Measurements from ENCODE around the gene LDLRAD3. TPM values are rescaled to one million over a fixed set of nuclear protein-coding genes. Genes with fewer than 3 reads are reported as not detected.

Gene LDLRAD3
- total and polyA plus RNA-seq, 12 donors, result 5.4 to 16.7 (median 10.2) TPM

GRCh38 chr11:36093548-36093947, 149.7 kb downstream of the LDLRAD3 start:
- Histone ChIP-seq H3K9me3 (replicated peaks in 1 of 3) (no peaks in the 10 kb centered on the region), H3K4me1 (replicated peaks in 1 of 2) (no peaks in the 10 kb centered on the region), H3K4me3 (no peak overlapping the region), H3K36me3 (replicated peaks in 1 of 2) (no peaks in the 10 kb centered on the region), H3K27ac (no peak overlapping the region), H3K27me3 (no peaks in the 10 kb centered on the region)
- no peak for TF ChIP-seq POLR2A (IDR thresholded peaks at IDR 0.05)
- no peak for TF ChIP-seq CTCF (IDR thresholded peaks at IDR 0.05)
- no peak for DNase-seq
- intact Hi-C loops (cut with DNase I), result no loop called here
- 72 to 95% (median 94%) methylated on average over 4 of the region's 4 CpGs for WGBS, 4 donors

GRCh38 chr11:36094164-36094563, 150.3 kb downstream of the LDLRAD3 start:
- H3K27ac ChIP-seq, result no peak overlapping the region
- no peaks in the 10 kb centered on the region for H3K27me3 ChIP-seq
- no peak for DNase-seq
- WGBS, 4 donors, result 48 to 98% (median 94%) methylated on average over 2 of the region's 2 CpGs
- TF ChIP-seq CTCF (IDR thresholded peaks at IDR 0.05), result no peak
- no peak for TF ChIP-seq POLR2A (IDR thresholded peaks at IDR 0.05)
- no peaks in the 10 kb centered on the region for H3K36me3 ChIP-seq (replicated peaks in 1 of 2)
- intact Hi-C loops (cut with DNase I), result no loop called here
- H3K4me1 ChIP-seq (replicated peaks in 1 of 2), result no peaks in the 10 kb centered on the region
- no peak overlapping the region for H3K4me3 ChIP-seq
- H3K9me3 ChIP-seq (replicated peaks in 1 of 3), result no peaks in the 10 kb centered on the region

GRCh38 chr11:36095716-36096115, 151.9 kb downstream of the LDLRAD3 start:
- no peak for TF ChIP-seq POLR2A (IDR thresholded peaks at IDR 0.05)
- no peak for TF ChIP-seq CTCF (IDR thresholded peaks at IDR 0.05)
- intact Hi-C loops (cut with DNase I), result no loop called here
- H3K4me1 ChIP-seq (replicated peaks in 1 of 2), result no peaks in the 10 kb centered on the region
- H3K4me3 ChIP-seq, result no peak overlapping the region
- no peaks in the 10 kb centered on the region for H3K27me3 ChIP-seq
- WGBS, 4 donors, result 90 to 94% (median 92%) methylated on average over 8 of the region's 8 CpGs
- no peak overlapping the region for H3K27ac ChIP-seq
- no peak for DNase-seq
- H3K9me3 ChIP-seq (replicated peaks in 1 of 3), result no peaks in the 10 kb centered on the region
- no peaks in the 10 kb centered on the region for H3K36me3 ChIP-seq (replicated peaks in 1 of 2)

- Histone ChIP-seq H3K27ac (no peak overlapping the region), H3K4me3 (no peak overlapping the region), H3K27me3 (no peaks in the 10 kb centered on the region), H3K36me3 (replicated peaks in 1 of 2) (no peaks in the 10 kb centered on the region), H3K4me1 (replicated peaks in 1 of 2) (no peaks in the 10 kb centered on the region), H3K9me3 (replicated peaks in 1 of 3) (no peaks in the 10 kb centered on the region)
- intact Hi-C loops (cut with DNase I), result no loop called here
- WGBS, 4 donors, result 88 to 92% (median 89%) methylated on average over 6 of the region's 6 CpGs
- TF ChIP-seq POLR2A (IDR thresholded peaks at IDR 0.05) (no peak), CTCF (IDR thresholded peaks at IDR 0.05) (no peak)
- no peak for DNase-seq
These were observed 153.4 kb downstream of the LDLRAD3 start for GRCh38 chr11:36097219-36097650.

Data from adrenal gland (tissue), 12 donors.